Neural progenitor cell (in vitro differentiated cells): Measurements from ENCODE around the gene KIFBP. TPM values are rescaled to one million over a fixed set of nuclear protein-coding genes. Genes with fewer than 3 reads are reported as not detected.

Source experiments
- DNase-seq: peaks from one replicate; pipeline ENCODE4 v3.0.0-alpha.2; 2016; ENCODE audit warnings: low spot score
- H2AFZ ChIP-seq: fragments of 200-600 bp; sonication (generic); replicated peaks from 2 replicates; pipeline ENCODE4 v1.6.1; 2016; ENCODE audit warnings: antibody characterized with exemption
- H3F3A ChIP-seq: fragments of 200-600 bp; sonication (generic); 2 replicates; pipeline ENCODE4 v1.6.1; 2016; ENCODE audit warnings: antibody characterized with exemption, low read depth
- H3K27ac ChIP-seq: fragments of 200-600 bp; sonication (generic); 2 replicates; pipeline ENCODE4 v1.5.1; 2016; ENCODE audit warnings: mild to moderate bottlenecking
- H3K27me3 ChIP-seq: fragments of 200-600 bp; sonication (generic); 2 replicates; pipeline ENCODE4 v1.6.1; 2016; ENCODE audit warnings: mild to moderate bottlenecking, moderate library complexity
- H3K36me3 ChIP-seq: fragments of 200-600 bp; sonication (generic); 2 replicates; pipeline ENCODE4 v1.5.1; 2016
- H3K4me1 ChIP-seq: fragments of 200-600 bp; sonication (generic); 2 replicates; pipeline ENCODE4 v1.6.1; 2016; ENCODE audit warnings: mixed run types
- H3K4me2 ChIP-seq: fragments of 200-600 bp; sonication (generic); 2 replicates; pipeline ENCODE4 v1.6.1; 2016
- H3K4me3 ChIP-seq: fragments of 200-600 bp; sonication (generic); 2 replicates; pipeline ENCODE4 v1.5.1; 2016
- H3K79me2 ChIP-seq: fragments of 200-600 bp; sonication (generic); 2 replicates; pipeline ENCODE4 v1.6.1; 2016; ENCODE audit warnings: low read depth
- H3K9ac ChIP-seq: fragments of 200-600 bp; sonication (generic); 2 replicates; pipeline ENCODE4 v1.6.1; 2016
- H3K9me3 ChIP-seq: fragments of 200-600 bp; sonication (generic); 2 replicates; pipeline ENCODE4 v1.5.1; 2016; ENCODE audit warnings: low read depth
- H4K20me1 ChIP-seq: fragments of 200-600 bp; sonication (generic); 2 replicates; pipeline ENCODE4 v1.6.1; 2016; ENCODE audit warnings: low read depth
- H3K27ac Mint-ChIP-seq: 3 replicates; pipeline ENCODE4 v1.8.0; 2021; ENCODE audit warnings: mixed read lengths
- H3K27me3 Mint-ChIP-seq: 2 replicates; pipeline ENCODE4 v1.8.0; 2022; ENCODE audit warnings: low read depth, mild to moderate bottlenecking, inconsistent platforms, moderate library complexity, mixed read lengths; ENCODE audit not compliant: insufficient read depth
- H3K36me3 Mint-ChIP-seq: 3 replicates; pipeline ENCODE4 v1.8.0; 2021; ENCODE audit warnings: mixed read lengths
- H3K4me1 Mint-ChIP-seq: 3 replicates; pipeline ENCODE4 v1.8.0; 2021; ENCODE audit warnings: mixed read lengths
- H3K4me3 Mint-ChIP-seq: 3 replicates; pipeline ENCODE4 v1.8.0; 2021; ENCODE audit warnings: mild to moderate bottlenecking, moderate library complexity, mixed read lengths
- H3K9me3 Mint-ChIP-seq: 3 replicates; pipeline ENCODE4 v1.8.0; 2020; ENCODE audit warnings: mixed read lengths
- EZH2 ChIP-seq: fragments of 200-600 bp; sonication (generic); IDR thresholded peaks from 2 replicates; pipeline ENCODE4 v1.6.1; 2017; ENCODE audit warnings: antibody characterized with exemption, mild to moderate bottlenecking, moderate library complexity
- EZH2phosphoT487 ChIP-seq: fragments of 200-600 bp; sonication (generic); IDR thresholded peaks from 2 replicates; pipeline ENCODE4 v1.6.1; 2017; ENCODE audit warnings: antibody characterized with exemption
- total RNA-seq: library from RNA; depleted of rRNA; stranded (reverse); fragments of >200 nt; gene quantifications from 2 replicates; pipeline ENCODE4 v1.2.3, GENCODE V29; 2015; ENCODE audit warnings: low replicate concordance
- TF ChIP-seq, protein P1 (sequence below): fragments of 200-600 bp; sonication (generic); IDR thresholded peaks from 2 replicates; pipeline ENCODE4 v1.5.1; 2017; ENCODE audit warnings: antibody characterized with exemption, mild to moderate bottlenecking

Gene KIFBP
- total RNA-seq, 1 donor from 2014 or later, result 44.9 TPM

DNA sequence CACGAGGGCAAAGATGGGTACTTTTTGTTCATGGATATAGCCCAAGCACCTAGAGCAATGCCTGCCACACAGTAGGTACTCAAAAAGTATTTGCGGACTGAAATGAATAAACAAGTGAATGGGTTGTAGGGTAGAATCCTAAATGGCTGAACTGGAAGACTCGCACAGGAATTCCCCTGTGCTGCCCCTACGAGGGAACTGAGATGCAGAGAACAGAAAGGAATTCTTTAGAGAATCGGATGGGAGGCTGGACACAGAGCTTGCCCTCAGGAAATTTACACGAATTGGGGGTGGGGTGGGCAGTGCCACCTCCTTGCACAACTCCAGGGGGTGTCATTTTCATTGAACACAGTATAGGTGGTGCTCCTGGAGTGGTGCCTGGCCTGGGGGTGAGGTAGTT is 64.1 kb downstream of the KIFBP start:
- no peaks in the 10 kb centered on the region for H3K9me3 ChIP-seq
- no peak overlapping the region for H3K9ac ChIP-seq
- DNase-seq, result no peak
- Mint-ChIP-seq H3K27ac (no peak overlapping the region), H3K4me1 (peaks cover 15% of the 10 kb centered on the region), H3K9me3 (no peaks in the 10 kb centered on the region), H3K27me3 (peaks cover 4% of the 10 kb centered on the region), H3K4me3 (no peak overlapping the region), H3K36me3 (no peaks in the 10 kb centered on the region)
- H2AFZ ChIP-seq, result no peak overlapping the region
- no peaks in the 10 kb centered on the region for H3K79me2 ChIP-seq
- peaks cover 9% of the 10 kb centered on the region for H3K4me1 ChIP-seq
- H3K4me3 ChIP-seq, result no peak overlapping the region
- H3F3A ChIP-seq, result no peaks in the 10 kb centered on the region
- no peak overlapping the region for H3K27ac ChIP-seq
- no peak for TF ChIP-seq EZH2phosphoT487
- no peak for TF ChIP-seq EZH2
- TF ChIP-seq, protein P1, sequence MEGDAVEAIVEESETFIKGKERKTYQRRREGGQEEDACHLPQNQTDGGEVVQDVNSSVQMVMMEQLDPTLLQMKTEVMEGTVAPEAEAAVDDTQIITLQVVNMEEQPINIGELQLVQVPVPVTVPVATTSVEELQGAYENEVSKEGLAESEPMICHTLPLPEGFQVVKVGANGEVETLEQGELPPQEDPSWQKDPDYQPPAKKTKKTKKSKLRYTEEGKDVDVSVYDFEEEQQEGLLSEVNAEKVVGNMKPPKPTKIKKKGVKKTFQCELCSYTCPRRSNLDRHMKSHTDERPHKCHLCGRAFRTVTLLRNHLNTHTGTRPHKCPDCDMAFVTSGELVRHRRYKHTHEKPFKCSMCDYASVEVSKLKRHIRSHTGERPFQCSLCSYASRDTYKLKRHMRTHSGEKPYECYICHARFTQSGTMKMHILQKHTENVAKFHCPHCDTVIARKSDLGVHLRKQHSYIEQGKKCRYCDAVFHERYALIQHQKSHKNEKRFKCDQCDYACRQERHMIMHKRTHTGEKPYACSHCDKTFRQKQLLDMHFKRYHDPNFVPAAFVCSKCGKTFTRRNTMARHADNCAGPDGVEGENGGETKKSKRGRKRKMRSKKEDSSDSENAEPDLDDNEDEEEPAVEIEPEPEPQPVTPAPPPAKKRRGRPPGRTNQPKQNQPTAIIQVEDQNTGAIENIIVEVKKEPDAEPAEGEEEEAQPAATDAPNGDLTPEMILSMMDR, result no peak
- no peaks in the 10 kb centered on the region for H3K36me3 ChIP-seq
- no peaks in the 10 kb centered on the region for H4K20me1 ChIP-seq
- H3K27me3 ChIP-seq, result no peaks in the 10 kb centered on the region
- H3K4me2 ChIP-seq, result no peak overlapping the region

DNA sequence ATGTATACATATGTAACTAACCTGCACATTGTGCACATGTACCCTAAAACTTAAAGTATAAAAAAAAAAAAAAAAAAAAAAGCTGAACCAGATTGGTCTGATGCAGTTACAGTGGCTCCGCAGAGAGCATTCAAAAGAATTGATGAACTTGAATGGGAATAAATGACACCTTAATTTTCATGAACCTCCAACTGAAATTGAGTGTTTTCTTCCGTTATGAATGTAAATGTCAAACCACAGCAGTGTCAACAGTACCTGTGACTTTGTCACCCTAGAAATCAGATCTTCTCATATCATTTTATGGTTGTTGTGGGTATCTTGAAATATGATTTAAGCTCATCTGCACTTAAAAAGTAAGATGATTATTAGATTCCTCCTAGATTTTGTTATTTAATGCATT is 66.6 kb downstream of the KIFBP start:
- H3K36me3 ChIP-seq, result no peaks in the 10 kb centered on the region
- no peaks in the 10 kb centered on the region for H3F3A ChIP-seq
- TF ChIP-seq EZH2phosphoT487, result no peak
- TF ChIP-seq, protein P1, result no peak
- TF ChIP-seq EZH2, result no peak
- H3K27me3 ChIP-seq, result no peaks in the 10 kb centered on the region
- peaks cover 9% of the 10 kb centered on the region for H3K4me1 ChIP-seq
- peaks cover 4% of the 10 kb centered on the region for H3K27me3 Mint-ChIP-seq
- no peaks in the 10 kb centered on the region for H3K9me3 ChIP-seq
- no peaks in the 10 kb centered on the region for H3K9me3 Mint-ChIP-seq
- H4K20me1 ChIP-seq, result no peaks in the 10 kb centered on the region
- no peak overlapping the region for H3K4me3 ChIP-seq
- H3K4me2 ChIP-seq, result no peak overlapping the region
- no peak for DNase-seq
- no peak overlapping the region for H3K9ac ChIP-seq
- no peak overlapping the region for H3K4me3 Mint-ChIP-seq
- H2AFZ ChIP-seq, result no peak overlapping the region
- peaks cover 10% of the 10 kb centered on the region for H3K4me1 Mint-ChIP-seq
- no peaks in the 10 kb centered on the region for H3K36me3 Mint-ChIP-seq
- H3K79me2 ChIP-seq, result no peaks in the 10 kb centered on the region
- no peak overlapping the region for H3K27ac ChIP-seq
- H3K27ac Mint-ChIP-seq, result no peak overlapping the region

DNA sequence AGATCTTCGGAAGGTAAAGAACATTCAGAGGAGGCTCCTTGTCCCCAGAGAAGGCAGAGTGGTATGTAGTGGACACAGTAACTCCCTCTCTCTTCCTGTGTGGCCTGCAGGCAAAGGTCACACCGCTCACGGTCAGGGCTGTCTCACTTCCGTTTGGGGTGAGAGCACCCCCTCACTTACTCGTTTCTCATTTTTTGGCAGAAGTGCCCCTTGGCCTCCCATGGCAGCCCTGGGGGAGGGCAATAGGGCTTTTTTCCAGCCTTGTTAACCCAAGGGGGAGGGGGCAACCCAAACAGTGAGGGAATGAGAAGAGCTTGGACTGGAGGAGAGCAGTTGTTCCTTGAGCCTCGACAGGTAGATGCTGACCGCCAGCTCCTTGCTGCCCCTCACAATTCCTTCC is 67.5 kb downstream of the KIFBP start:
- Histone ChIP-seq H3K4me1 (peaks cover 9% of the 10 kb centered on the region), H3K9me3 (no peaks in the 10 kb centered on the region), H2AFZ (no peak overlapping the region), H3K27me3 (no peaks in the 10 kb centered on the region), H3K4me2 (no peak overlapping the region), H3K4me3 (no peak overlapping the region), H3K36me3 (no peaks in the 10 kb centered on the region), H4K20me1 (no peaks in the 10 kb centered on the region), H3K79me2 (no peaks in the 10 kb centered on the region), H3K27ac (no peak overlapping the region), H3F3A (no peaks in the 10 kb centered on the region), H3K9ac (no peak overlapping the region)
- Mint-ChIP-seq H3K4me1 (peaks cover 10% of the 10 kb centered on the region), H3K9me3 (no peaks in the 10 kb centered on the region), H3K36me3 (no peaks in the 10 kb centered on the region), H3K27ac (no peak overlapping the region), H3K27me3 (peaks cover 4% of the 10 kb centered on the region), H3K4me3 (no peak overlapping the region)
- TF ChIP-seq, protein P1, result no peak
- TF ChIP-seq EZH2phosphoT487, result no peak
- no peak for TF ChIP-seq EZH2
- DNase-seq, result no peak
